AML-193 (cell line): ENCODE results near the gene KRTAP10-7.
"Not testable (repeated sequence)": the region's sequence is repeated elsewhere in the genome, so short reads cannot be mapped to it uniquely, and the experiment has no call there.

Experiments
- DNase-seq, 2 experiments: peaks; one replicate each; lab custom pipeline; 2025; lab: John Stamatoyannopoulos, UW

Gene KRTAP10-7

DNA sequence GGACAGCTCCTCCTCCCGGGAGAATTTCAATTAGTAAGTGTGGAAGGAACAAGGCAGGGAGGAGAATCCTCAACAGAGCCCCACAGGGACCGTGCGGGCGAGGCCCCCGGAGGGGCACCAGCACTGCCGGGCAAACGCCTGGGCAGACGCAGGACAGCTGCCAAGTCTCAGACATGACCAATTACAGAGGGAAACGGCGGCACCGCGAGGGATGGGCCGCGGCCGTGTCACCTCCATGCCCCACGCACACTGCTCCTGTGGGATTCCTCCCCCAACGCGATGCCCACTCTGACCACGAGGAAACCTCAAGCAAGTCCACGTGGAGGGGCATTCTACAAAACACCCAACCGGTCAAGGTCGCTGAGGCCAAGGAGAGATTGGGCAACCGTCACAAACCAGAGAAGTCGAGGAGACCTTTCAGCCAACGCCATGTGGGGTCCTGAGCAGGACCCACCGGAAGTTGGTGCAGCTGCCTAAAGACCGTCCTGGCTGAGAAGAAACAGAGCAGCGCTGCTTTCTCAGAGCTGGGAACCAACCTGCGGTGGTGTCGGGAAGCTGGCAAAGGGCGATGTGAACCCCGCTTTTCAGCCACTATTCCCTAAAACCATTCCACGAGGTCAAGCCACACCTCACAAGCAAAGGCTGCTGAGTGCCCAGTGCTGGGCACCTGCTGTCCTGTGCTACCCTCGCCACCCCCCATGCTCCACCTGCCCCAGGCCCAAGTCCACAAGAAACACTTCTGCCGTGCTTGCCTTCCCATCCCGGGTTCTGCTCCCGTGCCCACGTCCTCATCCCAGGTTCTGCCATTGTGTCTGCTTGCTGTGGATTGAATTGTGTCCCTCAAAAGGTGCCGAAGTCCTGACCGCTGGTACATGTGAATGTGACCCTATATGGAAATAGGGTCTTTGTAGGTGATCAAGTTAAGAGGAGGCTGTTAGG lies 28.3 kb upstream of the KRTAP10-7 start:
- DNase-seq = no peak

DNA sequence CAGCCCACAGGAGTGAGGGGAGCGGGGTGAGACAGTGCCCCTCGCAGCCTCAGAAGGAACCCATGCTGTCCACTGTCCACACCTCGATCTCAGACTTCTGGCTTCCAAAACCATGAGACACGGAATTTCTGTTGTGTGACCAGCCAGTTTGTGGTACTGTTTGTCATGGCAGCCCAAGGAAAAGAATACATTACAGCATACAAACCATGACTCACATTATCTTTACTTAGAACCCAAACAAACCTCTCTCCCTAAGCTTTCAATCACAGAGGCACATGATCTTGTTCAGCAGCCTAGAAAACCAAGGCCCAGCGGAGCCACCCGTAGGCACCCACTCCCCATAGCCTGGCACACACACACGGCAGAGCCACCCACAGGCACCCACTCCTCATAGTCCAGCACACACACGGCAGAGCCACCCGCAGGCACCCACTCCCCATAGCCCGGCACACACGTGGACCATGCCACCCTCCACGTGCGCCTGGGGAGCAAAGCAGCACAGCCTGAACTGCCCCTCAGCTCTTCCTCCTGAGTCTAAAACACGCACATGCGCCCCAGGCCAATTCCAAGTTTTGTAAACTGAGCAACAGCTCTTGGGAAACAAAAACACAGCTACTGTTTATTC lies 27.3 kb upstream of the KRTAP10-7 start:
- DNase-seq = no peak

DNA sequence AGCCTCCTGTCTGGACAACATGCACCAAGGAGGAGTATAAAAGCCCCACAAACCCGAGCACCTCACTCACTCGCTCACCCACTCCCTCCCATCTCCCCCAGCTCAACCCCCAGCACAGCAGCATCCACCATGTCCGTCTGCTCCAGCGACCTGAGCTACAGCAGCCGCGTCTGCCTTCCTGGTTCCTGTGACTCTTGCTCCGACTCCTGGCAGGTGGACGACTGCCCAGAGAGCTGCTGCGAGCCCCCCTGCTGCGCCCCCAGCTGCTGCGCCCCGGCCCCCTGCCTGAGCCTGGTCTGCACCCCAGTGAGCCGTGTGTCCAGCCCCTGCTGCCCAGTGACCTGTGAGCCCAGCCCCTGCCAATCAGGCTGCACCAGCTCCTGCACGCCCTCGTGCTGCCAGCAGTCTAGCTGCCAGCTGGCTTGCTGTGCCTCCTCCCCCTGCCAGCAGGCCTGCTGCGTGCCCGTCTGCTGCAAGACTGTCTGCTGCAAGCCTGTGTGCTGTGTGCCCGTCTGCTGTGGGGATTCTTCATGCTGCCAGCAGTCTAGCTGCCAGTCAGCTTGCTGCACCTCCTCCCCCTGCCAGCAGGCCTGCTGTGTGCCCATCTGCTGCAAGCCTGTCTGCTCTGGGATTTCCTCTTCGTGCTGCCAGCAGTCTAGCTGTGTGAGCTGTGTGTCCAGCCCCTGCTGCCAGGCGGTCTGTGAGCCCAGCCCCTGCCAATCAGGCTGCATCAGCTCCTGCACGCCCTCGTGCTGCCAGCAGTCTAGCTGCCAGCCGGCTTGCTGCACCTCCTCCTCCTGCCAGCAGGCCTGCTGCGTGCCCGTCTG lies 26.6 kb upstream of the KRTAP10-7 start, which contains the start of gene KRTAP10-4:
Gene KRTAP10-4, plus strand, starts transcription at position 100 of the 827 bp plus-strand sequence. Its CDS starts 30 bp downstream, at position 130.
- not testable (repeated sequence) for DNase-seq

DNA sequence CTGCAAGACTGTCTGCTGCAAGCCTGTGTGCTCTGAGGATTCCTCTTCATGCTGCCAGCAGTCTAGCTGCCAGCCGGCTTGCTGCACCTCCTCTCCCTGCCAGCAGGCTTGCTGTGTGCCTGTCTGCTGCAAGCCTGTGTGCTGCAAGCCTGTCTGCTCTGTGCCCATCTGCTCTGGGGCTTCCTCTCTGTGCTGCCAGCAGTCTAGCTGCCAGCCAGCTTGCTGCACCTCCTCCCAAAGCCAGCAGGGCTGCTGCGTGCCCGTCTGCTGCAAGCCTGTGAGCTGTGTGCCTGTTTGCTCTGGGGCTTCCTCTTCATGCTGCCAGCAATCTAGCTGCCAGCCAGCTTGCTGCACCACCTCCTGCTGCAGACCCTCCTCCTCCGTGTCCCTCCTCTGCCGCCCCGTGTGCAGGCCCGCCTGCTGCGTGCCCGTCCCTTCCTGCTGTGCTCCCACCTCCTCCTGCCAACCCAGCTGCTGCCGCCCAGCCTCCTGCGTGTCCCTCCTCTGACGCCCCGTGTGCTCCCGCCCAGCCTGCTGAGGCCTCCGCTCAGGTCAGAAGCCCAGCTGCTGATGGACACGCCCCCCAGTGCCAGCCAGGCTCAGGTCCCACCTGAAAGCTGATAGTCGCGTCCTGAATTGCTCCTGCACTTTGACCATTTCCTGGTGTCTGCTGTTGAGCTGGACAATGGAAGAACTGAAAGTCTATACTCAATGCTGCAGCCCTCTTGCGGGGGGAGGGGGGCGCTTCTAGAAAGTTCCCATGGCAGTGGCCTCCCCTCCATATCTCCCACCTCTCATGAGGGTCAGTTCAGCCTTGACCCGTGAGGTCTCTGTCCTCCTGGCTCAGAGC lies 25.7 kb upstream of the KRTAP10-7 start:
- no peak for DNase-seq

DNA sequence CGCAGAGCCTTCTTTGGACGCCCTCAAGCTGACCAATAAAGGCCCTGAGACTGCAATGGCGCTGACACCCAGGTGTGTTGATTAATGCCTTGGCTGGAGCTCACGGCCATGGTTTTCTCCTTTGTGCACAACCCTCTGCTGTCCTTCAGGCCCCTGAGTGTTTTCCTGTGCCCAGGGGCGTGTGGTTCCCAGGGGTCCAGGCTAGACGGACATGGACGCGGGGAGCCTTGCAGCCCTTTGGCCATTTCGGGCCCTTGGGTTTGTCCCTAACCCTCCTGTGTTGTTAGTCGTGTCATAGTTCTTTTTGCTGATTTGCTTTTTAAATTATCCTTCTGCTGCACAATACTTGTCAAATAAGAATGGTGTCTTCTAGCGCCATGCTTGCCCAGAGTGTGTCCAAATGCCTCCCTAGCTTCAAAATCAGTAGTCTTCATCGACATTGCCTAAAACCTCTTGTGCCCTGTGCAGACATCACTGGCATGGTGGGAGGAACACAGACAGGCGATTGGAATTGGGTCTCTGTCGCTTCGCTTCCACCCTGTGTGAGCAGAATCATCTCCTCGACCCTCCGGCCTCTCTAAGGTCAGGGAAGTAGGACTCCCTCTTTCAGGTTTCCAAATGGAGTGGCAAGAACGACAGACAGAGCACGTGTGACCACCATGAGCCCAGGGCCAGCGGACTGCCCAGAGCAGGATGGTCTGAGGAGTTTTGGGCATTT lies 24.9 kb upstream of the KRTAP10-7 start:
- no peak for DNase-seq

DNA sequence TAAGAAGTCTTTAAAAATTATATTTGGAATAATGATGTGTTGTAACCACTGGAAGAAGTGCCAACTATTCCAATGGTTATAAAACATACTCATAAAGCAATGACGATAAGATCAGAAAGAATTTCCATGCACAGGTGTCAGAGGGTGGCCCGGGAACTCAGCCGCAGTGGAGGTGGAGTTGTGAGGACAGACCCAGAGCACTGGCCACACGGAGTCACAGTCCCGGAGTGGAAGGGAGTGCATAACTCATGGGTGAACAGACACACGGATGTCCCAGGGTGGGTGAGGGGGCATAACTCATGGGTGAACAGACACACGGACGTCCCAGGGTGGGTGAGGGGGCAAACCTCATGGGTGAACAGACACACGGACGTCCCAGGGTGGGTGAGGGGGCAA lies 24.4 kb upstream of the KRTAP10-7 start:
- DNase-seq = no peak

DNA sequence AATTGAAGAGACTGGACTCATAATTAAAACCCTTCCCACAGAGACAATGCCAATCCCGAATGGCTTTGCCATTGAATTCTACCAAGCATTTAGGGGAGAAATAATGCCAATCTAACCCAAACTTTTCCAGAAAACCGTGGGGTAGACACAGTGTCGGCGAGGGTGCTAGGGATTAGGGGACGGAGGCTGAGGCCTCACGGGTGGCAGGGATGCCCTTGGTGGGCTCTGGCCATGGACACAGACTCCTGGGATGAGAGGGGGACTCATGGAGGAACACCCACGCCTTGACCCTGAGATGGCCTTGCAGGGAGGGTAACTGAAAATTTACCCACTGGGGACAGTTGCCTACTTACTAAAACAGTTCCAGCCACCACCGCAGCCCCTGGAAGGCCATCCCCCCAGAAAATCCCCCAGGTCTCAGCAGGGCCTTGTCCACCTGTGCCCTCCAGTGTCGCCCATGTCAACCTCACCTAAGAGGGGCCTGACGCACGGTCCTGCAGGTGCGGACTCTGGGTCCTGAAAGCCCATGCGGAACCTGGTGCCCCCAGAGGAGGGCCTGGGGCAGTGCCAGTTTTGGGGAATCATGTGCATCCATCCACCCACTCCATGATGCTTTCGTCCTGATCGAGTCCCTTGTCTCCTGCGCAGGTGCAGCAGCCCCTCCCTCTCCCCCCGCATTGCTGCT lies 21.9 kb upstream of the KRTAP10-7 start:
- no peak for DNase-seq

DNA sequence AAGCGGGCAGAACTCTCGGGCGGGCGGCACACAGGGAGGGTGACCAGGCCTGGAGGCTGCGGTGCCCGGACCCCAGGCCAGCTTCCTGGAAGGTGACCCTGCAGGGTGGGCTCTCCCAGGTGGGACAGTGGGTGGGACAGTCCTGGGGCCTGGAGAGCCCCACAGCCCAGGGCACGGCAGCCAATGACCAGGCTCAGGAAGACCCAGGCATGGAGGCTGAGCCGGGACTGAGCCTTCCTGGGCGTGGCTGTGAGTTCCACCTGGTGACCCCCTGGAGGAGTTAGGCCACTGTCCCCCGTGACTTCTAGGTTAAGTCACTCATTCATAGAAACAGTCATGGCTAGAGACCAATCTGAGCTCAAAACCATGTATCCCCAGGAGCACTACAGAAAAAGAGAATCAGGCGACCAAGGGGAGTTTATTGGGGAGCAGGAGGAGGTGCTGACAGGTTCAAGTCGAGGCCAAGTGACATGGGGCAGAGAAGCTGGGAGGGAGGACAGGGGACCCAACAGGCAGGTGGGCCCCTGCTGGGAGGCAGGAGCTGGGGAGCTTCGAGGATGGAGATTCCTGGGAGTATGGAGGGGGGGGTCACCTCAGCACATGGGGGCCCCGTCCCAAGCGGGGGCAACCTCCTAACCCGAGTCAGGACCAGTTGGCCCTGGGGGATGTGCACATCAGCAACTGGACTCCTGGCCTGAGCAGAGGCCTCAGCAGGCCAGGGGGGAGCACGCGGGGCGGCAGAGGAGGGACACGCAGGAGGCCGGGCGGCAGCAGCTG lies 21.2 kb upstream of the KRTAP10-7 start:
- no peak for DNase-seq

DNA sequence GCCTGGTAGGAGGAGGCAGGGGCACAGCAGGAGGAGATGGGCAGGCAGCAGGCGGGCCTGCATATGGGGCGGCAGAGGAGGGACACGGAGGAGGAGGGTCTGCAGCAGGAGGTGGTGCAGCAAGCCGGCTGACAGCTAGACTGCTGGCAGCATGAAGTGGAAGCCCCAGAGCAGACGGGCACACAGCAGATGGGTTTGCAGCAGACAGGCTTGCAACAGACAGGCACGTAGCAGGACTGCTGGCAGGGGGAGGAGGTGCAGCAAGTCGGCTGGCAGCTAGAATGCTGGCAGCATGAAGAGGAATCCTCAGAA lies 20.6 kb upstream of the KRTAP10-7 start:
- DNase-seq = no peak

DNA sequence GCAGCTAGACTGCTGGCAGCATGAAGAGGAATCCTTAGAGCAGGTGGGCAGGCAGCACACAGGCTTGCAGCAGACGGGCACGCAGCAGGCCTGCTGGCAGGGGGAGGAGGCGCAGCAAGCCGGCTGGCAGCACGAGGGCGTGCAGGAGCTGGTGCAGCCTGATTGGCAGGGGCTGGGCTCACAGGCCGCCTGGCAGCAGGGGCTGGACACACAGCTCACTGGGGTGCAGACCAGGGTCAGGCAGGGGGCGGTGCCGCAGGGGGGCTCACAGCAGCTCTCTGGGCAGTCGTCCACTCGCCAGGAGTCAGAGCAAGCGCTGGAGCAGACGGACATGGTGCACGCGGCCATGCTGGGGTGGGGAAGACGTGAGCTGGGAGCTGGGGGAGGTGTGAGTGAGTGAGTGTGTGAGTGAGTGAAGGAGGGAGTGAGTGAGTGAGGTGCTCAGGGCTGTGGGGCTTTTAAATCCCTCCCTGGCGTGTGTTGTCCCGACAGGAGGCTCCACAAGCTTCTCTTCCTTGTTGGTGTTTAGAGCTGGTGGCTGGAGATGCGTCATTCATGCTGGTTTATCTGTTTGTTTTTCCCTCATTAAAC lies 20.1 kb upstream of the KRTAP10-7 start, which contains the start of gene KRTAP10-5:
Gene KRTAP10-5, minus strand, starts transcription at position 374 of the 591 bp plus-strand sequence. Its CDS starts 26 bp downstream, at position 348.
- not testable (repeated sequence) for DNase-seq

DNA sequence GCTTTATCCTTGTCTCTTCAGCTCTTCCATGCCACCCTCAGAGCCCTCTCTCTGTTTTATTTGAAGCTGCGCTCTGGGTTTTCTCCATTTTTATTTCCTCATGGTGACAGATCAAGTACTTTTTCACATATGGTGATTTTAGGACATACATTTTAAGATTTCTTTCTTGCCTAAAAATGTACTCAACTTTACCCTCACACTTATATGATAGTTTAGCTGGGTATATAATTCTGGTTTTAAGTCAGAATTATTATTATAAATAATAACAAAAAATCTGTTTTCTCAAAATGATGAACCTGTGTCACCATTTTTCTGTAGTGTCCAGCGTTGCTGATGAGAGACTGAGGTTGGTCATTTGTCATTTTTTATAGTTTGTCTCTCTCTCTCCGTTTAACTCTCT lies 19.2 kb upstream of the KRTAP10-7 start:
- no peak for DNase-seq

DNA sequence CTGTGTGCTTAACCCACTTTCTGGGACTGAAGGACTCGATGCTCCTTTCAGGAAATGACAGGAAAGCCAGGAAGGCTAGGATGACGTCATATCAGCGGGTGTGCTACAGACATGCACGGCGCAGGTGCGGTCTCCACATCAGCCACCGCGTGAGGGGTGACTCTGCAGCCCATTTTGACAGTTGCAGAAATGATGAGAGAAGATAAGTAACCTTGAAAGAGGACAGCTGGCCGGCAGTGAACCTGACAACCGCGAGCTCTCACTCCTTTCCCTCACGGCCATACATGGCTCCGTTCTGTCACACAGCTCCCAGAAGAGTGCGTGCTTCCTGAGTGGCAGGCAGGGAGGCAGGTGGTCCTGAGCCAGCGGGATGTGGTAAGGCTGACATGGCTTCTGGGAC lies 18.3 kb upstream of the KRTAP10-7 start:
- no peak for DNase-seq

DNA sequence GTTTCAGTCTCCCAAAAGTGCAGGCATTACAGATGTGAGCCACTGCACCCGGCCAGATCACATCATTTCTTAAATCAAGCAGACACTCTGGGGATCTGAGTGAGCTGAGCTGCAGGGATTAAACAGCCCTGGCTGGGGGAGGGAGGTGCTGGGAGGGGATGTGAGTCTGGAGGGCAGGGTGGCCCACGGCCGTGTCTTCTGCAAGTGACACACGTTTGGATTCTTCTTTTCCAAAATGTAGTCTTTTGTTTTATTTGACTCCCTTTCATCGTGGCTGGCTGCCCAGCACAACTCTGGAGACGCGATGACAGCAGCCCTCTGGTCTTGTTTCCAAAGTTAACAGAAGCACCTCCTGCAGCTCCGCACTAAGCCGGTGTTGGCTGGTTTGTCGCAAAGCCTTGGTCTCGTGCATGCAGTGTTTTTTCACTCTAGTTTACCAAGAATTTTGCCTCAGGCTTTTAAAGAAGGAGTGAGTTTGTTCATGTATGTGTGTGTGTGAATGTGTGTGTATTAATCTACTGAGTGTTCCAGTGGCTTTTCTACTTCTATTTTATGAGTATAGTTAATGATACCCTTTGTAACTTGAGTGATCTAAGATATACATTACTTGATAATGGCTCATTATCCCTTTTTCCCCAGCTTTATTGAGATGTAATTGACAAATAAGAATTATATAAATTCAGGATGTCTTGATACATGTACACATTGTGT lies 17.2 kb upstream of the KRTAP10-7 start:
- no peak for DNase-seq

DNA sequence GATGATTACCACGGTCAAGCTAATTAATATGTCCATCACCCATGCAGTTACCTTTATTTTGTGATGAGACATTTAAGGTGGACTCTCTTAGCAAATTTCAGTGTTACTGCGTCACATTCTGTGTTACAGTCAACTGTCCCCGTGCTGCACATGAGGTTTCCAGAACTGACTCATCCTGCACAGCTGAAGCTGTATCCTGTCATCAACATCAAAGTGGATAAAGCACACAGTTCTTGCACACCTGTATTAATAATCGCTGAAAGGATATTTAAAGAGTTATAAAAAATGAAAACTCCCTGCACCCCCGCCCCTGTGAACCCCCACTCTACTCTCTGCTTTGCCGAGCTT lies 16.6 kb upstream of the KRTAP10-7 start:
- DNase-seq = no peak

DNA sequence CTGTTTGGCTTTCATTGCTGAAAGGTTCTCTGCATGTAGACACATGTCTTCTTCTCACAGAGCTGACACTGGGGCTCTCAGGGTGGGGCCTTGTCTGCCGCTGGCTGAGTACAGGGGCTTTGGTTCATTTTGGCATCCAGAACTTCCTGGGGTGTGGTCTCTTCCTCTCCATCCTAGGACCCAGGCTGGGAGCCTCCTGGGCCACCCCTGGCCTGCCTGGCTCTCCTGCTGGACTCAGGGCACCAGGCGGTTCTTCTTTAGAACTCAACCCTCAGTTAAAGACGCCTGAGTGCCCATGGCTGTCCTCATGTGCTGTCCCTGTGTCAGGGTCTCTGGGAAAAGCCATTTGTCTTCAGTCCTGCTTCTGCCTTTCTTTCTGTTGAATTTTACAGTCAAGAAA lies 14.5 kb upstream of the KRTAP10-7 start:
- no peak for DNase-seq

DNA sequence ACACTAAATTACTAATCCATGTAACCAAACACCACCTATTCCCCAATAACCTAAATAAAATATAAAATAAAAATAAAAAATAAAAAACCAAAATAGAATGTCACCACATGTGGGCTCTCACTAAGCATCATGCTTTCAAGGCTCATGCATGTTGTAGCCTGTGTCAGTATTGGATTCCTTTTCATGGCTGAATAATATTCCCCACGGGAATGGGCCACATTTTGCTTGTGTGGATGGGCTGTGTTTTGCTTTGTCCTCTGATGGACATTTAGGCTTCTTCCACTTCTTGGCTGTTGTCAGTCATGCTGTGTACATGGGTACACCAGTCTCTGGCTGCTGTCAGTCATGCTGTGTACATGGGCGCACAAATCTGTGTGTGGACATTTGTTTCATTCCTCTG lies 11.3 kb upstream of the KRTAP10-7 start:
- no peak for DNase-seq

DNA sequence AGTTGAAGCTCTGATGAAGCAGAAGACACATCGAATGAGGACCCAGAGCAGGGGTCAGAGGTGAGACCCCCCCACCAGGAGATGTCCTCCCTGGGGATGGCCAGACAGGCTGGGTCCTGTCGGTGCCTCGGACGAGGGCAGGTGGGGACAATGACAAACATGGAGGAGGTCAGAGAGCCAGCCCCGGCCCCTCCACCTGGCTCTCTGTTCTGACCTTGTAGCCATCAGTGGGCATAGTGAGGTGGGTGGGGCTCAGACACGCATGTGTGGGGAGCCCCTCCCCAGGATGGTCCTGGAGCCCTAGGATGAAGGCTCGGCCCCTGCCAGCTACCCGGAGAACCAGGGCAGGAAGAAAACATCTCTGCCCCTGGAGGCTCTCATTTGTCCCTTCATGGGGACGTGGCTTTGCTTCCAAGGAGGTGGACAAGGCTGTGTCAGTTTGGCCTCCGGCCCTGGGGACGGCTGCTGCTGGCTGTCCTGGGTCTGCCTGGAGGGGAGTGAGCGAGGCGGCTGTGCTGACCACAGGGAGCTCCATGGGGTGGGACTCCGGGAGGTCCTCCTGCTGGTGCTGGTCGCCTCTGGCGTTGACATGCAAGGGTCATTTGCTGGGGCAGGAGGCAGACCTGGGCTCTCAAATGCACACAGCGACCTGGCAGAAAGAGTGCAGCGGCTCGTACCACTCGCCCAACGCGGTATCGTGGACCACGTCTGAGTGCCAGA lies 10.7 kb upstream of the KRTAP10-7 start:
- DNase-seq = no peak

DNA sequence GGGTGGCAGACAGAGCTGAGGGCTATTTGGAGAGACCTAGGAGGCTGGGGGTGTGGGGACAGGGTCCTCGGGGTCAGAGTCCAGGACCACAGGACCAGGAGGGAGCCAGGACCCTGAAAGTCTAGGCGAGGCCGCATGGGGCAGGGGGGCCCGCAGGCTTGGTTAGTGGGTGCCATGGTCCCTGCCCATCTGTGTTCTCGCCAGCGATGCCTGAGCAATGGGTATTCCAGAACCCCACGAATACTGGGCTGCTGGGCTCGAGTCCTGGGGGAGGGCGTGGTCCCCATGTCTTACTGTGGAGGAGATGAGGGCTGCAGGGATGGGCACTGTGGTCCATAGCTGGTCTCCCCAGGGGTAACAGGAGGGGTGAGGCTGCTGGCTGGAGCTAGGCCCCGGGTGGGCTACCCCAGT lies 10.1 kb upstream of the KRTAP10-7 start:
- DNase-seq = no peak
